GM21576 (cell line): Measurements from ENCODE around the gene COL4A6.

Source experiments
- ATAC-seq: cut with Tn5 transposase; IDR thresholded peaks from one replicate; pipeline ENCODE4 v1.9.1; 2021; ENCODE audit warnings: mild to moderate bottlenecking, moderate library complexity; ENCODE audit not compliant: unreplicated experiment

Gene COL4A6

DNA sequence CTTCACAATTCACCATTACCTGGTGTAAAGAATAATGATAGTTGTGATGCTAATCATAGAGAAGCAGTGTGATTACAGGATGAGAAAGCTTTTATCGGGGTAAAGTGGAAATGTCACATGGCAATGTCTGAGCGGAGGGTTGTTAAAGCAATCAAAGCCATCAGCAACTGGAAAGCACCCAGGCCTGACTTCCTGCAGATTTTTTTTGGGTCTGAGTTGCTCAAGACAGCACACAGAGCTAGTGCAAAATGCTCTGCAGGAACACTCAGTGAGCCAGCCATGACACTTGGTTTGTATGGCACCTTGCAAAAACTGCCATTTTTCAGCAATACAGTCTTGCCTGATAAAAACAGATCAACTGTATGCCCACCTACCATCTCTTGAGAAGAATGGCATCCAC, 152.9 kb downstream of the COL4A6 start:
- ATAC-seq, result no peak

DNA sequence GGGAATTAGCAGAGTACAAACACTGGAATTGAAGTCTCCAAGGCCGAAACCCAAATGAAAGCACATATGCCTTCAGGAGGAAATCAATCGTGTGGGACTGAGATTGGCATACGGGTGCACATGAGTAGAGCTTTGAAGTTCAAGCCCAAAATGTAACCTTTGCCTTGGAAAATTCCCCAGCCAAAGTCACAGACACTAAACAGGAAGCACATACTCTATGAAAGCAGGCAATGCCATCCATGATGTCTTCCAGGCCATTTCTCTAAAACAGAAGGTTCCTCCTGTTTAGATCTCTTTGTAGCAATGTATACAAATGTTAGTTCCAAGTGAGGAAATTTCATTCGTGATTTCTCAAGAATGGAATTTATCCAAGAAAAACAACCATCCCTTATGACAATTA, 162.5 kb downstream of the COL4A6 start:
- no peak for ATAC-seq

DNA sequence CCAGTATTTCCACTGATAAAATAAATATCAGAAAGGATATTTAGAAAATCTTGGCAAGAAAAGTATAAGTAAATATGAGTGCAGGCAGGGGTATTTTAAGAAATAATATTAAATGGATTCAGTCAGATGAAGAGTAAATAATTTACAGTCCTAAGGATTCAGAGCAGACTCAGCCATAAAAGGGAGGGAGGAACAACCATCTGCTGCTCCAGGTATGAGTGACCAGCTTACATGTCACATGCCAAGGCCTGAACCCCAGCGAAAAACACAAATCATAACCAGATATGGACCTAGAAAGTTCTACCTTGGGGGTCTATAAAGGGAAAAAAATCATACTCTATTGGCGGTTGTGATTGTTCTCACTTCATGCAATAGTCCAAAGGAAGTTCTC, 166.8 kb downstream of the COL4A6 start:
- ATAC-seq, result no peak

DNA sequence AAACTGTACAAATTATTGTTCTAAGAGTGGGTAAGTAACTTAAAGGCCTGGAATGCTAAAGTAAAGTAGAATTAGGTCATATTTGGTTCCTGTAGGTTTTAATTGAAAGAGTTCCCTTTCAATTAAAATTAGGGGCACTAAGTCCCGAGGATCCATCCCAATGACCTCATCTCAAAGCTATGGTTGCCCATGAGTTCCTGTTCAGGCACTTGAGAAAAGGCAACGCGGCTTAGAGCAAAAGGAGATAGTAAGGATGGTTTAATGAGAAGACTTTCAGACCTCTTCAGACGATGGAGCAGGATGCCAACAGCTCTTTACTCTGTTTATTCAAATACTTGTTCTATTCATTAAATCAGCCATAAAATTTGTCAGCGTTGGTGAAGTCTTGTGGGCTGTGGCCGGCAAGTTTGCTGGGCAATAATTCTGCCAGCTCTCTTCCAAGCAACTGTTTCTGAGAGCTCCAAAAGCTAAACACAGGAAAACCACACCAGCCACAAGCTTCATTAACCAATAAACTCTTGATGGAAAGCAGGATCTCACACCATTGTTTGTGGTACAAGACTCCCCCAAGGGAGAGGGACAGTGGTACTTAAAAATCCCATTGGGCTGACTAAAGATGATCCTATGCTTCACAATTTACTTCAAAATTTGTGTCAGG, 167.4 kb downstream of the COL4A6 start:
- no peak for ATAC-seq

DNA sequence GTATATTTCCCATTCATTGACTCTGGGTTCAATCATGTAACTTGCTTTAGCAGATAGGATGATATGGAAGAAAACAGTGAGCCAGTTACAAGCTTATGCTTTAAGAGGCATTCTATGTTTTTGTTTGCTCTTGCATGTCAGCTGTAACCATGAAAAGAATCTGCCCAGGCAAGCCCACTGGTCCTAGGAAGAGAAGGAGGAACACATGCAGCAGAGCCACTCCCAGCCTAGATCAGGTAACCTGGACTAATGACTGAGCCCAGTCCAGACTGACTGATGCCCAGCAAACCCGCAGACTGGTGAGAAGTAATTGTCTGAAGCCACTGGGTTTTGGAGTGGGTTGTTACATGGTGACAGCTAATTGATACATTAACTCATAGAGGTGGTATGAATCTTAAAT, 167.9 kb downstream of the COL4A6 start:
- ATAC-seq, result no peak

DNA sequence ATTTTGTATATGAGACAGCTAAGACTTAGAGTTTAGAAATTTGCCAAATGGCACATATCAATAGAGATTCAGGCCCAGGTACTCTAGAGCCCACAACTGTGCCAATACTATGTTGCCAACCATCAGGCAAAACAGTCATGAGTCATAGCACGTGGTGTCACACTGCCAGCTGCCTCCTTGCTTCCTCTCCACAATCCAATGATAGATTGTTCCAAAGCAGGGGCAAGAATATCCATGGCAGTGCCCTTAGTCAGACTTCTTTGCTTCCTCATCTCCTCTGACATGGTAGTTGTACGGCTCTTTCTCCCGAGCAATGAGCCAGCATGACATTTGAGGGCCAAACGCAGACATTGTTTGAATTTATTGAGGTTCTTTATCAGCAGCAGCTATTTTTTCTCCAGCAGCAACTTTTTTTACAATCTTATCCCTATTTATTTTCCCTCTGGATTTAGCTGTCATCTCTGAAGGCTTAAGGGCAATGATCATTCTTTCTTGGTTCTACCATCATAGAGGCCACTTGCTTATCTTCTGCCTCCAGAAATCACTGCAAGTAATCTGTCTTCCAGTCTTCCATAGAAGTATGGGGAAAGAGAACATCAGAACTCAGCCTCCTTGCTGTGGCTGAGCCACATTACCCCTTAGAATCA, 169.7 kb downstream of the COL4A6 start:
- ATAC-seq, result no peak

DNA sequence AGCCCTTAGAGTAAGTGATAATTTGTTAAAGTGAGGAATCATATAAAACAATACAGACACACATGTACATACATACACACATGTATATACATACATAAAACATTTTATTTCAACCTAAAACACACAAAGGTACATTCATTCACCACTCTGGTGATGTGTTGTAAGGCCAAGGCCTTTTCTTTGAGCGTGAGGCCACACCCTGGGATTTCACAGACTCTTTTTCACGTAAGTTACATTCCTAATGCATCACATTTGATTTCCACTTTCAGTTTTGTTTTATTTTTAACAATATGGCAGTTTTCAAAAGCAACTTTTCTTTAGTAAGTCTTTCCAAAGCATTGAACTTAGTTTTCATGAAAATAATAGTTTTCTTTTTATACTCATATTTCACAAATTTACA, 170.7 kb downstream of the COL4A6 start:
- ATAC-seq, result no peak

DNA sequence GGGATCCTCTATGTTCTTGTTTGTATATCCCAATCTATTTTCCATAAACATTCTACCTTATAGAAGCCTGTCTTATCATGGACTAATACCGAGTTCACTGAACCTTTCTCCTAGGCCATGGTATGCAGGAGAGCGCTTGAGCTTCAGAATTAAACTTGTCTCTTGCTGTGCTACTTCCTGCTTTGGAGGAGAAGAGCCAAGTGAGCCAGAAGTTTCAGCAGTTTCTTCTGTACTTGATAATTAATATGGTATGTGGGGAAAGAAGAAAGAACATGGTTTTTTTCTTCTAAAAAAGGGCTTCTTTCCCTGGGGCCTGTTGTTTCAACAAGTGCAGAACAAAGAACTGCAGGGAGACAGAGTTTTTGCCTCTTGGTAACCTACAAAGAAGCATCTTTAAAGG, 173.8 kb downstream of the COL4A6 start:
- no peak for ATAC-seq

DNA sequence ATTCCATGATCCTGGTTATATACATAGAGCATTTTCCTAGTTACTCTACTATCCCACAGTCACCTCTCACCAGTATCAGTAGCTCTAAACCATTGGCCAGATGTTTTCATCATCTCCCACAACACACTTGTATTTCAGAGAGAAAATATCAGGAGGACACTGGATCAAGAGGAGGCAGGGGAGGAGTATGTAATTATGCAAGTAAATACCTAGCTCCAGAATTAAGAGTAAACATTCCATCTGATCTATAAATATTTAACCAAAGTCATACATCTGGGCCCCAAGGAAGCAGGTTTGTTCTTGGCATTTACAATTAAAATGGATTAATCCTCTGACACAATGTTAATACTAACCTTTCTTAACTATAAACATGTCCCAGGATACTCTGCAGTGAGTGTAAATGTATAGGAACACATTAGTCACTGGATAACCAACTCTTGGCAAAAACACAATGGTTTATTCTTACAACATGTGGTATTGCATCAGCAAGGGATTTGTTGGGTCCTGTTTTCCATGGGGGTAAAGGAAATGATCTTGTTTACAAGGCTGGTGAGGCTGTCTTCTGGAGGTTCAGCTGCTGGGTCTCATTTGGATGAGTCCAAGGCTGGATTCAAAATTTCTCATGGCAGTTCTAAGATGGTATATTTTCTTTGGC, 176.5 kb downstream of the COL4A6 start:
- ATAC-seq, result no peak

DNA sequence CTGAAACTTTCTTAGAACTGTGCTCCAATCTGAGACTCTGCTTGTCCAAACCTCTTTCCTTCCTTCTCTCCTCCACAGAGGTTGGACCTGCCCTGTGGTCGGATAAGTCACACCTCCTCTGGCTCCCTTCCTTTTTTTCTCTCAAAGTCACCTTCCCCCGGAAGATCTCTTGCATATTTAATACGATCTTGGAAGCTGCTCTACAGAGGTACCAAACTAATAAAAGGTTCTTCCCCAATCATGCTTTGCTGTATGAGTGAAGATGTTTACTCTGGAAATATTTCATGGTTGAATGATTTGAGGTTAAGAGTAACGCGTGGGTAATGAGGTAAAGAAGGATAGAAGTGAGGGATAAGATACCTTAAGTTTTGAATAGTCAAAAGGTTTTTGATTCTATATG, 180.7 kb downstream of the COL4A6 start:
- ATAC-seq, result no peak

DNA sequence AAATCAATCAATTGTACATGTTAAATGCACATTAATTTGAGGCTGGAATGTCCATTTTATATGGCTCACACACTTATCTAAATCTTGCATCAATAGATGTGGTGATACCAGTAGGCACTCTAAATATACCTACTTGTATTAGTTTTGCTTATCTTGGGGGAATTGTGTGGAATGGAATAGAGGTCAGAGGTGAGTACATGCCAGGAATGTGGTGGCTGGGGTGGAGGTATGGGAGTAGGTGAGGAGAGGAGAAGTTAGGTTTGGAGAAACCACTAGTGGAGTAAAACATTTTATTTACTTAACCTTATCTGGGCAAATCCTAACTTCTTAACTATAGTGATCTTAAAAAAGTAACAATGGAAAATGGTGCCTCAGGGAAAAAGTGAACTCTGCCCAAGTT, 183.6 kb downstream of the COL4A6 start:
- ATAC-seq, result no peak

DNA sequence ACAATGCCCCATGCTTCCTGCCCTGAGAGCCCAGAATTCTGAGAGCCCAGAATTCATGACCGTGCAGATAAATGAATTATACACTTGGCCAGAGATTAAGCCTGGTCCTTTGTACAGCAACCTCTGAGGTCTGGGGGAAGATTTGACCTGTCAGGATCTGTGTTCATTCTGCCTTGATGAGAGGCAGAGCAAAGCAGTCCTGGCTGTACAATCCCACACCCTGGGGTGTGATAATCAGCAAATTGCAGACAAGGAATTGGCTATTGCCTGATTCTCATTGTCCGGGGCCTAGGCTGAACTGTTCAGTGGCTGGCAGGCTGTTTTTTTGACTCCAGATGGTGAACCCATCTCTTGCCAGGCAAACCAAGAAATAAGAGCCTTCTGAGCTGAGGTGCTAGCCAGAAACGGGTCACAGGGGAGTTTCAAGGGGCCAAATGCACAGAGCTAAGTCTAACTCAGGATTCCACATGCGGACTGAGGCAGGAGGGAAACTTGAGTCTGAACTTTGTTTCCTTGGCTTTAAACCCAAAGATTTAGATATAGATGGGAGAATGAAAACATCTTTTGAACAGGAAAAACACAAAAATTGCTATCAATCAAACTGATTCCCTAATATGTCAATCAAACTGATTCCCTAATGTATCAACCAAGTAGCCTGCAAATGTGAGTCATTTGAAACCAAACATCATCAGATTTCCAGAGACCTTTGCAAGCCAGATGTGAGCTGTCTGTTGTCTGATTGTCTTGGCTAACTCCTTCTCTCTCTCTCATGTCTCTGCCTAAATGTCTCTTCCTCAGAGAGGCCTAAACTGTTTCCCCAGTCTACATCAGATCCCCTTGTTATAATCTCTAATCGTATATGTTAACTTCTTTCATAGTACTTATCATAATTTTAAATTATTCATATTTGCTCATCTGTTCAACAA, 187.3 kb downstream of the COL4A6 start:
- no peak for ATAC-seq

DNA sequence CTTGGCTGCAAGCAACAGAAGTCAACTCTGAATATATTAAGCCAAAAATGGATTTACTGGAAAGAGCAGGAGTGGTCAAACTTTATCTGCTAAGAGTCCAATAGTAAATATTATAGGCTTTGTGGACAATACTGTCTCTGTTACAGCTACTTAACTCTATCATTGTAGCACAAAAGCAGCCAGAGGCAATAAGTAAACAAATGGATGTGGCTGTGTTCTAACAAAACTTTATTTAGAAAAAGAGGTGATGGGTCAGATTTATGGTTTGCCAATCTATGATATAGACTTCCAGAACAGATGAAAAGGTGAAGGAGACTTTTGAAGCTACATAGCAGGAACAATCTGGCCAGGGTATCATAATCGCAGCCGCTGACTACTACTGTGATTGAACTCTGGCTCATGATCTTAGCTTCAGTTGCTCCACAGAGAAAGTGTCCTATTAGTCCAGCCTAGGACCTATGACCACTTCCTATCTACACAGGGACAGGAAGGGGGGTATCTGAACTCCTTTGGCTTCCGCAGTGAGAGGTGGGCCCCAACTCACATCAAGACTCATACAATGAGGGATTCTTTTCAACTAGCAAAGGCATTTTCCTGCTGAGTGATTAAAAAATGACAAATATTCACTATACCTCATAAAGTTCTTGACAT, 191.8 kb downstream of the COL4A6 start:
- no peak for ATAC-seq

DNA sequence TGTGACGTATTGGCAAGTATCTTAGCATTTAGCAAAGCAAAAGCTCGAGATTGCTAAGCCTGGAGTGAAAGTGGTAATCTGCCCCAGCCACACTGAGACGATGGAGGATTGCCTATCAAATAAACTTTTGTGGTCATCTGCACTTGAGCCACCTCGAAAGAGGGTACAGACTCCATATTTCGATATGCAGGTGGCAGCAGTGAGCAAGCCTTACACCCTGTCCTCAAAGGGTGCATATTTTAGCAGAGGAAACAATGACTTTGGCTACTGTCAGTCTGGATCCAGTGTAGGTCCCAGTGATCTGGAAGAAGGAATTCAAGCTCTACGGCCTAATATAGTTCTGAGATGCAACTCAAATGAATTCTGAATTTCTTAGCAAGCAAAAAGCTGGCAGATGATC, 192.8 kb downstream of the COL4A6 start:
- no peak for ATAC-seq

DNA sequence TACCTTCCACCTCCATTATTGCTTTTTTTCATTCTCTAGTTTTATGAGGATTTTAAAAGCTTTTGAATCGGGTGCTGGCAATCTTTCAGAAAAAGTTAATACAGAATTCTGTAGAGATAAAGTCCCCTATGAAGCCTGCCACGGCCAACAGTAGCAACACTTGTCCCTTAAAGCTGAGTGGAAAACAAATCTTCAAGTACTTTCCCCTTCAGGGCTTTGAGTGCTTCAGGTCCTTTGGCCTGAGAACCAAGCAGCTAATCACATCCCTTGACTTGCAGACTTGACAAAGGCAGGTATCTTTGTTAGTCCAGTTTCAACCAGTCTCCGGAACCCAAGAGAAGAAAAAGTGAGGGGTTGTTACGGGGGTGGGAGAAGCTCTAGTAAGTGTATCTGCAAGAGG, 202.2 kb downstream of the COL4A6 start:
- no peak for ATAC-seq

DNA sequence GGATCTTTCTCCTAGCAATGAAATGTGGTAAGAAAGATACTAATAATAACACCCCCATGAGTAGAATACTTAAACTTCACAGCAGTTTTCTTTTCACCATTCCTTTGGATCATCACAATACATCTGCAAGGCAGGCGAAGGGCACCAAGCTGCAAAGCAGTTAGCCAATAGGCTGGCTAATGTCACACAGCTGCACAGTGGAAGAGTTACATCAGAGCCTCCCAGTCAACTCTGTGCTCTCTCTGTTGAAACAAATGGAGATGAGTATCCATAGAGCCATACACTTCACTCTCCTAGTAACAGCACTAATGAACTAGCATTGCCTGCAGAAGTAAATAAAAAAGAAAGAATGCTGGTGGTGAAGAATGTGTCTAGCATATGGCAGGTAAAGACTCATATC, 207.6 kb downstream of the COL4A6 start:
- ATAC-seq, result no peak

DNA sequence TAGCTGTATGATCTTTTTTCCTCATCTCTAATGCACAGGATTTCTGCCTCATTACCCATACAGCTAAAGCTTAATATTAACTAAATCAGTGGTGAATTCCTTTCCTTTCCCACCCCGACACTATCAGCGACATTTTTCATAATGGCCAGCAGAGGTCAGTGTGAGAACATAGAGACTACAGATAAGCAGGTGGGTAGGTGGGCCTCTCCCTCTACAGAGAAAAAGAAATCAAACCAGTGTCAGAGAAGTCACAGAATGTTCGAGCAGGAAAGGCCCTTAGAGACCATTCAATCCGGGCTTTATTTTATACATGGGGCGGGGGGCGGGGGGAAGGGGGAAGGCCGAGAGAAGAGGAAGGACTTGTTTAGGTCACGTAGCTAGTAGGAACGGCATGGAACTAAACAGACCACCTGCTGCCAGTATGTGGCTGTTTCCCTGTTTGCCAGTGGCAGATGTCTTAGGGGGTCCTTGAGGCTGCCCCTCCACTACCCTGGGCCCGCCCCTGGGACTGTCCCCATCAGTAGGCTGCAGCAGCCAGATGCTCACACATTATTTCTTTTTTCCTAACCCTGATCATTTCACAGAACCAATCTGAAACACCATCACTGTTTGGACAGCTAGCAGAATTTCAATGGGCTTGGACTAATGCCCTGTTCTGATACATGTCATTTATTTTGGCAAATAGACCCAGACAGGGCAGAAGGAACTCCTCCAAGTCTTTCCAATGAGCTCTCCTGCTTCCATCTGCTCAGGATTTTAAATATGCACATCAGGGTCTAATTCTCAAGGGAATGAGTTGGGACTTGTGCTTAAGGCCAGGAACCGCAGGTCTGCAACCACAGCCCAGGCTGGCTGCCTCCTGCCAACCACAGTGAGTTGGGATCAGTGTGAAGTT, 213.2 kb downstream of the COL4A6 start:
- peak; percentile 75 for ATAC-seq

DNA sequence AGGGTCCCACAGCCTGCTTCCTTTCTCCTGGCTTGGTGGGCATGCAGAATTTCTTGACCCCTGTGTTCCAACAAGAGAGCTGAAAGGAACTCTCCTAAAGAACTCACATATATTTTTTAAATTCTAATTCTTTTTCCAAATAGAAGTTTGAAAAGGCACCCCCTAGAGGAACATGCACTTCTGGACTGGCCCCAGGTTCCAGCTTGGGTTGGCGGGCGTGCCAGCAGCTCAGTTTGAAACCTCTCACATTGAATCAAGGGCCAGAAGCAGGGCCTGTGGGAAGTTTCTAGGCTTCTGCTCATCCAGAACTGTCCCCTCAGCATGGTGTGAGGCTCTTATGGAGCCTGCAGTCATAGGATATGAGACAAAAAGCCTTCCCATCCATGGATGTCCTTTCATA, 214.0 kb downstream of the COL4A6 start:
- ATAC-seq, result no peak

DNA sequence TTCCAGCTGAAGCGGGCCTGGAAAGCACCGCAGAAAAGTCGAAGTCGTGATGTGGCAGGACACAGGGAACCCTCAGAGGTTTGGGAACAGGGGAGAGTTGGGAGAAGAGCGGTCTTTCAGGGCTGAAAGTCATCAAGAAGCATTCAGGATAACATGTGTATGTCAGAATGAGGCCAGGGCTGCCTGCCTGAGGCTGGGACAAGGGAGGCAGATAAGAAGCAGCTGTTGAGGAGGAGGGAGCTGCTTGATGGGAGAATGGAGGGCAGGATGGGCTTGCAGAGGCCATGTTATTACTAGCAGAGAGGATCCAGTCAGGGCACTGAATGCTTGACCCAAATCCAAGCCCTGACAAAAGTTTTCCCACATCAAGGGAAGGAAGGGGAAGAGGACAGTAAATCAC, 214.6 kb downstream of the COL4A6 start:
- no peak for ATAC-seq

DNA sequence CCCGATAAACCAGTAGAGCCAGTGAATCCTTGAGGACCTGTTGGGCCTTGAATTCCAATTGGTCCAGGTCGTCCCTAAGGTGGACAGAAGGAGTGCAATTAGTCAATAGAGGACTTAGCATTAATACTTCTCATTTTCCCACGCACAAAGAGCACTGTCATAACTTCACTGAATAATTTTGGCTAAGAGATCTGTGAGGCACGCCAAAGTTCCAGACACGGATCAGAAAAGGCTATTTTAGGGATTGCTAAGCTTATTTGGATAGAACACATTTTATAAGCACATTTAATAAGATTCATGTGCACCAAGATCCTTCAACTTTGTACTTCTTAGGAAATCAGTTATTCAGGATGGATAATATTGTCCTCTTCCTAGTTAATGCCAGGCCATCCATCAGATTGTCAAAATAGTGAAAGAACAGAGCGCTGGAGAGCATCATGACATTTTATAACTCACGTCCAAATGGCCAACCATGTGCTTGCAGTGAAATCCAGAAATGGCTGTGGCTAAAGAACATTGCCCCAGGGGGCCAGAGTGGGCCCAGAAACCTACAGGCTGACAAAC, 216.8 kb downstream of the COL4A6 start:
- no peak for ATAC-seq
